ENCODE results near the gene SHISAL1.

SHISAL1 gene

GRCh38 chr22:44270556-44270880 lies 42.2 kb downstream of the SHISAL1 start:
- no peak overlapping the region for H3K9ac ChIP-seq (ENCODE audit: low read depth, low read length)
- peaks cover 2% of the 10 kb centered on the region; the same call in 1 of the 2 replicates for H3K4me1 ChIP-seq (ENCODE audit: insufficient read depth, low read length)
- H3K36me3 ChIP-seq (ENCODE audit: insufficient read depth, low read depth, low read length), result no peaks in the 10 kb centered on the region
- H3K27ac ChIP-seq (ENCODE audit: low read length), result no peak overlapping the region
- H3K9me3 ChIP-seq (ENCODE audit: insufficient read depth, low read depth, low read length), result no peaks in the 10 kb centered on the region
- H3K4me3 ChIP-seq (ENCODE audit: low read length), result no peak overlapping the region
- H3K27me3 ChIP-seq (ENCODE audit: insufficient read depth, low read length), result no peaks in the 10 kb centered on the region

DNA sequence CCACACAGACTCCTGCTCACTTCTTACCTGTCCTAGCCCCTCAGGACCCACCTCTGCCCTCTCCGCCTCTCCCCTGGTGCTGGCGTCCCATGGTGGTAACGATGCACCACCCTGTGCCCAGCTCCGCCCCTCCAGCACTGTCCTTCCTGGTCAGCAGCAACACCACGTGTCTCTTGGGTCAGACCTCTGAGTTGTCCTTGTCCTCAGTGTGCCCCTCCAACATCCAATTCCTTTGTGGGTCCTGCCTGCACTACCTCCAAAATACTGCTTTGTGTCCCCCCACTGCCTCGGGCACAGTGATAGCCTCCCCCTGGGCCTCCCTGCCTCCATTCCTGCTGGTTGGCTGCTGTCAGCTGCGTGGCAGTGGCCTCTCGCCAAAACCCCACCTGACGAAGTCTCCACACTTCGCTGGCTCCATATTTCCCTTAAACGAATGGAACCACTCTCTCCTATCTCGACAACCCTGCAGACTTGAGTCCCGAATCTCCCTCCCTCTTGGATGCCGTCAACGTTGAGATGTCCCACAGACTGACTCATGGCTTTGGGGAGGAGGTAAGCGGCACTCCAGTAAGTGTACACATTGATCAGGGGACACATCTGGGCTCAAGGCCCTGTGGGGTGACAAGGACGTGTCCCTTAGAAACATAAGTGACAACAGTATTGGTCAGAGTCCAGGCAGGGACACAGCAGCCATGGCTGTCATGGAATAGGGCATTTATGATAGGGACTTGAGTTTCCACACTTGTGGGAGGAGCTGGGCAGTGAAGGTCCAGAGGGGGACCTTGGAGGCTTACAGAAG lies 42.8 kb downstream of the SHISAL1 start:
- Histone ChIP-seq H3K9ac (ENCODE audit: low read depth, low read length) (no peak overlapping the region), H3K4me1 (ENCODE audit: insufficient read depth, low read length) (peaks cover 2% of the 10 kb centered on the region; the same call in 1 of the 2 replicates), H3K27me3 (ENCODE audit: insufficient read depth, low read length) (no peaks in the 10 kb centered on the region)

GRCh38 chr22:44269117-44269498 lies 43.6 kb downstream of the SHISAL1 start:
- Histone ChIP-seq H3K9ac (ENCODE audit: low read depth, low read length) (no peak overlapping the region), H3K36me3 (ENCODE audit: insufficient read depth, low read depth, low read length) (no peaks in the 10 kb centered on the region), H3K4me3 (ENCODE audit: low read length) (no peak overlapping the region), H3K9me3 (ENCODE audit: insufficient read depth, low read depth, low read length) (no peaks in the 10 kb centered on the region), H3K4me1 (ENCODE audit: insufficient read depth, low read length) (peaks cover 2% of the 10 kb centered on the region; the same call in 1 of the 2 replicates), H3K27ac (ENCODE audit: low read length) (no peak overlapping the region), H3K27me3 (ENCODE audit: insufficient read depth, low read length) (no peaks in the 10 kb centered on the region)

More for the DNA sequence above, 42.8 kb downstream of the SHISAL1 start:
- Histone ChIP-seq H3K9me3 (ENCODE audit: insufficient read depth, low read depth, low read length) (no peaks in the 10 kb centered on the region), H3K4me3 (ENCODE audit: low read length) (no peak overlapping the region), H3K27ac (ENCODE audit: low read length) (no peak overlapping the region), H3K36me3 (ENCODE audit: insufficient read depth, low read depth, low read length) (no peaks in the 10 kb centered on the region)

DNA sequence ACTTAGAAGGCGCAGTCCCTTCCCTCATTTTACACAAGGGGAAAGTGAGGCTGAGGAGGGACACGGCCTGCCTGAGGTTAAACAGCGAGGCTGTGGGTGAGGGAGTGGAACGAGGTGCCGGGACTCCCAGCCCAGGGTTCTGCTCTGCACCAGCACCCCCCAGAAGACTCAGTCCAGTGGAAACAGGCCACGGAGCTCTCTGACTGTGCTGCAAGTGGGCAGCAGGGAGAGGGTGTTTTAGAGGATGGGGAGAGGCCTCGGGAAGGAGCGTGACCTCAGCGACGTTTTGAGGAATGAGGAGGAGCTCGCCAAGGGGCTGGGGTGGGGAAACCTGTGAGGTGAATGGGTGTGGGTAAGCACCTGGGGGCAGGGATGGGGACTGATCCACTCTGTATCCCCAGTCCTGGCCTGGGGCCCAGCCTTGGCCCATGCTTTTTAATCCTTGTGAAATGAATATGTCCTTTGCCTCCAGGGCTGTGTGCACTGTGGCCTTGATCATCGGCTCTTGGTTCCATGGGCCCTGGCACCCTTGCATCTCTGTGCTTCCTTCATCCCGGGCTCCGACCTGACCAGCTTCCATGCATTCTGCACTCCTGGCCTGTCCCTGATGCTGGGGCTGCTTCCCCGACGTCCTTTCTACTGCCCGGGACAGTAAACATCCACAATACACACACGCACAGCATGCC lies 44.2 kb downstream of the SHISAL1 start:
- no peak overlapping the region for H3K9ac ChIP-seq (ENCODE audit: low read depth, low read length)
- no peaks in the 10 kb centered on the region for H3K9me3 ChIP-seq (ENCODE audit: insufficient read depth, low read depth, low read length)
- H3K4me1 ChIP-seq (ENCODE audit: insufficient read depth, low read length), result peaks cover 2% of the 10 kb centered on the region; the same call in 1 of the 2 replicates
- no peaks in the 10 kb centered on the region for H3K27me3 ChIP-seq (ENCODE audit: insufficient read depth, low read length)
- H3K27ac ChIP-seq (ENCODE audit: low read length), result no peak overlapping the region
- H3K4me3 ChIP-seq (ENCODE audit: low read length), result no peak overlapping the region
- H3K36me3 ChIP-seq (ENCODE audit: insufficient read depth, low read depth, low read length), result no peaks in the 10 kb centered on the region

DNA sequence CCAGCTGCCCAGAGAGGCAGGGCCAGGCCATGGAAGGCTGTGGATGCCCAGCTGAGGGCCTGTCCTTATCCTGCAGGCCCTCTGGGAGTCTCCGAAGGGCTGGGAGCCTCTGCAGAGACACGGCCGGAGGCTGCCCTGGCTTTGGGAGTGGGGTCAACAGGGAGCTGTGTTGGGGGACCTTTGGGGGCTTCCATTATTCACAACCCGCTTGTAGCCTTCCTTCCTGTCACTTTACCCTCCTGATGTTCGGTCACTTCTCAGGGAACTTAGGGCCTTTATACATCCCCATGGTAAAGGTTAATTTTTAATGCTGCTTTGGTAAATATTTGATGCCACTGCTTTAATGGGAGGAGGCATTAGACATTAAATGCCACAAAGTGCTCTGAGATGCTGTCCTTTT lies 44.9 kb downstream of the SHISAL1 start:
- Histone ChIP-seq H3K4me1 (ENCODE audit: insufficient read depth, low read length) (peaks cover 2% of the 10 kb centered on the region; the same call in 1 of the 2 replicates), H3K9me3 (ENCODE audit: insufficient read depth, low read depth, low read length) (no peaks in the 10 kb centered on the region), H3K9ac (ENCODE audit: low read depth, low read length) (no peak overlapping the region), H3K27ac (ENCODE audit: low read length) (no peak overlapping the region), H3K27me3 (ENCODE audit: insufficient read depth, low read length) (no peaks in the 10 kb centered on the region), H3K36me3 (ENCODE audit: insufficient read depth, low read depth, low read length) (no peaks in the 10 kb centered on the region), H3K4me3 (ENCODE audit: low read length) (no peak overlapping the region)

GRCh38 chr22:44266796-44267760 lies 45.7 kb downstream of the SHISAL1 start:
- H3K4me3 ChIP-seq (ENCODE audit: low read length), result no peak overlapping the region
- no peak overlapping the region for H3K9ac ChIP-seq (ENCODE audit: low read depth, low read length)
- peaks cover 7% of the 10 kb centered on the region; the same call in 1 of the 2 replicates for H3K4me1 ChIP-seq (ENCODE audit: insufficient read depth, low read length)
- no peaks in the 10 kb centered on the region for H3K36me3 ChIP-seq (ENCODE audit: insufficient read depth, low read depth, low read length)
- H3K9me3 ChIP-seq (ENCODE audit: insufficient read depth, low read depth, low read length), result no peaks in the 10 kb centered on the region
- no peaks in the 10 kb centered on the region for H3K27me3 ChIP-seq (ENCODE audit: insufficient read depth, low read length)
- no peak overlapping the region for H3K27ac ChIP-seq (ENCODE audit: low read length)

DNA sequence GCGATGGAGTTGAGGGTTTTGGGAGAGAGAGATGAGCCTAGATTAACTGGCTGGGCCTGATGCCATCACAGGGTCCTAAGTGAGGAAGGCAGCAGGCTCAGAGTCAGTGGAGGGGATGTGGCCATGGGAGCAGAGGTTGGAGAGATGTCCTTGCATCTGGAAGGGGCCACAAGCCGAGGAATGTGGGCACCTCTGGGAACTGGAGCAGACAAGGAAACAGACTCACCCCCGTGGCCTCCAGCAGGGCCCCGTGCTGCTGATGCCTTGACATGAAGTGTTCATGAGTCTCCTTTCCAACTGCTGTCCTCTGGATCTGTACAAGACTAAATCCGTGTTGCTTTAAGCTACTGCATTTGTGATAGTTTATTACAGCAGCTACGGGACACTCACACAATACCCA lies 49.2 kb downstream of the SHISAL1 start:
- no peak overlapping the region for H3K9ac ChIP-seq (ENCODE audit: low read depth, low read length)

DNA sequence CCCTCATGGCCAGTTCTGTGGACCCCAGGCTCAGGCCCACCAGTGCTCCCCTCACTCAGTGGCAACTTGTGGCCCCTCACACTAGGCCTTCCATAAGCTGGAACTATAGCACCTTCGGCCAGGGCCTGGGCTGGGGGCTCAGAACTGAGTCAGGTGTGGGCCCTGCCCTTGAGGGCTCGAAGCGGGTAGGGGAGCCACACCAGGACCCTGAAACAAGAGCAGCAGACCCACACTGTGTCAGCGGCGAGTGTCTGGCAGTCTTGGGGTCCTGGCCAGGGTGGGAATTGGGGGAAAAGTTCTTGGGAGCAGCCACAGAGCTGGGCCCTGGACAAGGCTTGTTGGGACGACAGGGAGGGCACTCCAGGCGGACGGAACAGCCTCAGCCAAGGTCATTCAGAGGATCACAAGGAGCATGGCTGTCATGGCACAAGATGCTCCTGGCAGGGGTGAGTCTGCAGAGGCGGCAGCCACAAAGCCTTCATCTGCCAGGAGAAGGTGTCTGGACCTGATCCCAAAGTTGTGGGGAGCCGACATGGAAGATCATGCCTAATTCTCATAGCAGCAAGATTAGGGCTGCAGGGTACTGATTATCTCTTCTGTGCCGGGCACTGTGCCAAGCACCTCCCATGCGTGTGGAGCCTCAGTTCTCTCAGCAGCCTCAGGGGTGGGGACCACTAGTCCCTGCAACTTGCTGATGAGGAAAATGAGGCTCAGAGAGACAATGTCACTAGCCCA lies 50.7 kb downstream of the SHISAL1 start:
- Histone ChIP-seq H3K27me3 (ENCODE audit: insufficient read depth, low read length) (no peaks in the 10 kb centered on the region), H3K36me3 (ENCODE audit: insufficient read depth, low read depth, low read length) (no peaks in the 10 kb centered on the region), H3K27ac (ENCODE audit: low read length) (no peak overlapping the region), H3K4me1 (ENCODE audit: insufficient read depth, low read length) (peaks cover 5% of the 10 kb centered on the region), H3K9me3 (ENCODE audit: insufficient read depth, low read depth, low read length) (no peaks in the 10 kb centered on the region), H3K9ac (ENCODE audit: low read depth, low read length) (no peak overlapping the region), H3K4me3 (ENCODE audit: low read length) (no peak overlapping the region)

More for the DNA sequence above, 49.2 kb downstream of the SHISAL1 start:
- Histone ChIP-seq H3K36me3 (ENCODE audit: insufficient read depth, low read depth, low read length) (no peaks in the 10 kb centered on the region), H3K4me1 (ENCODE audit: insufficient read depth, low read length) (peaks cover 5% of the 10 kb centered on the region; the same call in 1 of the 2 replicates), H3K27ac (ENCODE audit: low read length) (no peak overlapping the region), H3K27me3 (ENCODE audit: insufficient read depth, low read length) (no peaks in the 10 kb centered on the region), H3K9me3 (ENCODE audit: insufficient read depth, low read depth, low read length) (no peaks in the 10 kb centered on the region), H3K4me3 (ENCODE audit: low read length) (no peak overlapping the region)

DNA sequence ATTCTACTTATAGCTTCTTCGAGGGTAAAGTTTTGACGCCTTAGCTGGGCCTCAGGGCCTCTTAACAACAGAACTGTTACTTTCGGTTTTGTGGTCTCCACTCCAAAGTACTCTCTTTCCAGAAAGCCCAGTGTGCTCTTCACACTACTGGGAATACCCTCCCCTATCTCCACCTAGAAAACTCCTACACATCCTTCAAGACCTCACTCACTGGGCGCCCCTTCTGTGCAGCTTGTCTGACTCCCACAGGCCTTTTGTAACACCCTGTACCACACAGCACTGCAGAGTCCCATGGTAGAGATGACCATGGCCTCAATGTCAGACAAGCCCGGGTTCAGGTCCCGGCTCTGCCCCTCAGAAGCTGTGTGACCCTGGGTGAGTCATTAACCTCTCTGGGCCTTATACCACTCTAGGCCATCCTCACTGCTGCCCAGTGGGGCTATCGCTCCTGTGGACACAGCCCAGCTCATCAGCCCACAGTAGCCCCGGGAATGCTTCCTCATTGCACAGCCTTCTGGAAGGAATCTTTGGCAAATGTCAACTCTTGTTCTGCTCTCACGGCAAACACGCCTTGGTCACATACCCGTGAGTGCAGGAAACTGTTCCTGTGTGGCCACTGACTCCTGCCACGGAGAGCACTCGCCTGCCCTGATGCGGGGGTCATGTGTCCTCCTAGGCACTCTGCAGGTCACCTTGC lies 51.4 kb downstream of the SHISAL1 start:
- Histone ChIP-seq H3K36me3 (ENCODE audit: insufficient read depth, low read depth, low read length) (no peaks in the 10 kb centered on the region), H3K27me3 (ENCODE audit: insufficient read depth, low read length) (no peaks in the 10 kb centered on the region), H3K4me1 (ENCODE audit: insufficient read depth, low read length) (peaks cover 5% of the 10 kb centered on the region), H3K27ac (ENCODE audit: low read length) (no peak overlapping the region), H3K4me3 (ENCODE audit: low read length) (no peak overlapping the region), H3K9ac (ENCODE audit: low read depth, low read length) (no peak overlapping the region), H3K9me3 (ENCODE audit: insufficient read depth, low read depth, low read length) (no peaks in the 10 kb centered on the region)

DNA sequence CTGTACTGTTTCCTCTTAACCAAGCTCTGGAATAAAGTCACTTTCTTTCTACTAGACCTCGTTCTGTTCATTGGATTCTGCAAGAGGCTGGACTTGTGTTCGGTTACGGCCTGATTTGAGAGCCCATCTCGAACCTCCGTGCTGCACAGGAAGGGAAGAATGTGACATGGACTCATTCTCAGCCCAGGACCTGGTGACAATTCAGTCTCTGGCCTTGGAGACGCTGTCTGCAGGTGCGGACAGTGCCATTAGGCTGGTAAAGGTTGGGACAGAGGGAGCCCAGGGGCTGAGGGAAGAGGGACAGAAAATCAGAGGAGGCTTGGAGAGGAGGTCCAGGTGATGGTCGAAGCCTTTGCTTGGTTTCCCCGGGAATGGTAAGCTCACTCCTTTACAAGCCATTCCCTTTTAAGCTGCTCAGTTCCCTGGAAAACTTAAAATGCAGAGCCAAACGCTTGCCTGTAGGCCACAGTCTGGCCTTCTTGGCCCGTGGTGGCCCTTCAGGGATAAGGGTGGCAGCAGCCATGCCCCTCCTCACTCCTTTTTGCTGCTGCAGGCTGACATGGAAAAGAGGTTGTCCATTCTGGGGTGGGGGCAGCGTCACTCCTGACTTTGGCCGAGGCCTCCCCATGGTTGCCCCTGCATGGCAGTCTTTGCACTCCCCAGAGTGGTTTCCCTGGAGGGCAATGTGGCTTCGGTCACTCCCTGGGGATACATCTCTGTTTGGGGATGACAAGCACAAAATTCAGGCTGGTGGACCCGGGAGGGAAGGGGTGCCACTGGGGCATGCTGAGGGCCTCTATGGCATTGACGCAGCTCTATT lies 52.3 kb downstream of the SHISAL1 start:
- Histone ChIP-seq H3K27ac (ENCODE audit: low read length) (no peak overlapping the region), H3K9ac (ENCODE audit: low read depth, low read length) (no peak overlapping the region), H3K4me3 (ENCODE audit: low read length) (no peak overlapping the region)

More for the DNA sequence above, 52.3 kb downstream of the SHISAL1 start:
- no peaks in the 10 kb centered on the region for H3K27me3 ChIP-seq (ENCODE audit: insufficient read depth, low read length)
- H3K4me1 ChIP-seq (ENCODE audit: insufficient read depth, low read length), result peaks cover 5% of the 10 kb centered on the region
- H3K9me3 ChIP-seq (ENCODE audit: insufficient read depth, low read depth, low read length), result no peaks in the 10 kb centered on the region
- no peaks in the 10 kb centered on the region for H3K36me3 ChIP-seq (ENCODE audit: insufficient read depth, low read depth, low read length)

Measured in iPS-20b (cell line).